CD4-positive, alpha-beta T cell treated with Interleukin-6 at 100 ng/mL for 8 hours (primary cell): ENCODE results near the gene SLC13A4.
A peak's percentile ranks its signal among the peaks of the same experiment; 100 is the strongest.
"Not testable (repeated sequence)": the region's sequence is repeated elsewhere in the genome, so short reads cannot be mapped to it uniquely, and the experiment has no call there.

Source experiments
- DNase-seq: peaks from one replicate; pipeline ENCODE4 v3.0.0-alpha.2; 2020; ENCODE audit warnings: mixed read lengths, low spot score

Gene SLC13A4

DNA sequence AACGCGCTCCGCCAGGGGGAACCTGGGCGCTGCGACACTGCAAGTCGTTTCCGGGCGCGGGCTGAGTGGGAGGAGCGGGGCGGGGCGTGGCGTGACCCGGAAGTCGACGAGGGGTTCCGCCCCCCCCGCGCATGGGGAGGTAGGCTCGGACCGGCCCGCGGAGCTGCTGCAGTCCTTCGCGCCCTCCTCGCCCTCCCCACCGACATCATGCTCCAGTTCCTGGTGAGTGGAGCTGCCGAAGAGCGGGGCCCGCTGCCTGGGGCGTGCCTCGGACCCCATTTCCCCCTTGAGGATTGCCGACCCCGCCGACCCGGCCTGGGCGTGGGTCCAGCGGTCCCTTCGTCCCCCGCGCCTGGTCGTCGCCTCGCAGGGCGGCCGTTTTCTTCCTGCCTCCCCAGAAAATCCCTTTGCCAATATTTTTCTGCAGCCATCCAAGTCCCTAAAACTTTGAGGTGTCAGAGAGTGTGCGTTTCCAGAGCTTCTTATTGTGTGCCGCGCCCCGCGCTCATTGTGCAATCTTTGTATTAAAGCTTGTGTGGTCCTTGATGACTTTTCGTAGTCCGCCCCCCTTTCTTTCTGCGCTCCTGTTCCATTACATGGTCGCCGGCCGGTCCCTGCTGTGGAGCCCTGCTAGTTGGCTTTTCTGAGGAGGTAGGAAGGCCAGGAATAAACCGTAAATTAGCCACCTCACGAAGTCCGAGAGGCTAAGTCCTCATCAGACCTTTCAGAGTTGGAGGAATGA is 65.4 kb downstream of the SLC13A4 start, which contains the start of gene STMP1:
Gene STMP1 (plus strand): TSS at position 142 of the 742 bp plus-strand sequence.
- DNase-seq = peak; percentile 94

DNA sequence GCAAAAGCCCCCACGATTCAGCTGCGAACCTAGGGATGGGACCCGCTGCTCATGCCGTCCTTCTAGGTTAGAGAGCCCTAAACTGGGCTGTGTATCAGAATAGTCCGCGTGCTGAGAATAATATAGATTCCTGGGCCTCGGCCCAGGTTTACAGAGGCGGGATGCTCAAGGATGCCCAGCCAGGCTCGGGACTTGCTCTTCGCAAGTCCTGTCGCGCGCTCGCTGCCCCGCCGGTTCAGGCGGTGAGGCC is 65.9 kb downstream of the SLC13A4 start:
- DNase-seq = no peak

DNA sequence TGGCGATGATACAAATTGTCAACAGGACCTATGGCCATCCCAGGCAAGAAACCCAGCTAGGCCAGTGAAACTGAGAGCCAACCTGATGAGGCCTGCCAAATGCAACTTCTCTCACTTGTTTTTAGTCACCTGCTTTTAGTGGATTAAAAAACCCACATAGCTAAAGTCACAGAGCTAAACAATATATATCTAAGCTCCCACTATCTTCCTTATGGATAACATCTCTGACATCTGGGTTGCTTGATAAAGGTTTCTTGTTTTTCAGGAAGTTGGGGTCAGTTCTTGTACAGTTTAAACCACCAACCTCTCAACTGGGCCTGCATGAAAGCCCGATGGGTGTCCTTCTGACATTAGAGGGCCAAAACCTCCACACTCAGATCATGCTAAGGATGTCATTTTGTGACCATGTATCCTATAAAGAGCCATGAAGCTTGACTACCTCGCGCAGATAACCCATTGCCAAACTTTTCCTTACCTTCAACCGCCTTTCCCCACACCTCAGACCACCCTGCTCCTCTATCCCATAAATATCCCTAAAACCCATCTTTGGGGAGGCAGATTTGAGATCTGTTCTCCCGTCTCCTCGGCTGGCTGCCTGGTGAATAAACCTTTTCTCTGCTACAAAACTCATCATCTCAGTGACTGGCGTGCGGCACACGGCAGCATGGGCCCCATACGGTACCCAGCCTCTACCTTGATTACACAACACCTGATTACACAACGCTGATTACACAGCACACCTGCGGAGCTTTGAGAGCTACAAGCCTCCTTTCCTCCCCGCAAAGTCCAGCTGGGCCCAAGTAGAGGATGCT is 66.5 kb downstream of the SLC13A4 start:
- no peak for DNase-seq

DNA sequence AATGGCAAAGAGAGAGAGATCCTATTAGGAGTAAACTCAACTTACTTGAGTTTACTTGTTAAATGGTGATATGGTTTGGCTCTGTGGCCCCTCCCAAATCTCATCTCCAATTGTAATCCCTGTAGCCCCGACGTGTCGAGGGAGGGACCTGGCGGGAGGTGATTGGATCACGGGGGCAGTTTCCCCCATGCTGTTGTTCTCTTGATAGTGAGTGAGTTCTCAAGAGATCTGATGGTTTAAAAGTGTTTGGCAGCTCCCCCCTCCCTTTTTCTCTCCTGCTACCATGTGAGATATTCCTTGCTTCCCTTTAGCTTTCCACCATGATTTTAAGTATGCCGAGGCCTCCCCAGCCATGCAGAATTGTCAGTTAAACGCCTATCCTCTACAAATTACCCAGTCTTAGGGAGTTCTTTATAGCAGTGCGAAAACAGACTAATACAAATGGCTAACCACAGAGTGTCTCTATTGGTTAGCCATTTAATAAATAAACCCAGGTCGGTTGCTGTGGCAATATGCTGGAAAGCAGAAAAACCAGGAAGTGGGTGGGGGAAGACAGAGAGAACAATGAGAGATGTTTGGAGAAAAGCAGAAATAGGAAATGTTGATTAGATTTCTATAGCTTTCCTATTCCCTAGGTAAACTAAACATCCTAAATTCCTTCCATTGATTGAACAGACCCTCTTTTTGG is 68.7 kb downstream of the SLC13A4 start:
- DNase-seq = no peak

DNA sequence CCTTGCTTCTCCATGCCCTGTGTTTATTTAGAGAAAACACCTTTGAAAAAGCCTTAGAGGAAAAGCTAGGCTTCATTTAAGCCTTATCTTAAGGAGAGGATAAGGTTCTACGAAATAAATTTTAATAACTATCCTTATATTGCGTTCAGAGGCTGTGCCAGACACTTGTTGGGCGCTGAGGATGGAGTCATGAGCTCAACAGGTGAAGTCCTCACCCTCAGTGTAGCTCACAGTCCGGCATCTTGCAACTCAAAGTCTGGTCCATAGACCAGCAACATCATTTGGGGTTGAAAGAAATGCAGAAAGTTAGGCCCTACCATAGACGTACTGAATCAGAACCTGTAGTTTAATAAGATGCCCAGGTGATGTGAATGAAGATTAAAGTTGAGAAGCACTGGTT is 69.4 kb downstream of the SLC13A4 start:
- DNase-seq = no peak

DNA sequence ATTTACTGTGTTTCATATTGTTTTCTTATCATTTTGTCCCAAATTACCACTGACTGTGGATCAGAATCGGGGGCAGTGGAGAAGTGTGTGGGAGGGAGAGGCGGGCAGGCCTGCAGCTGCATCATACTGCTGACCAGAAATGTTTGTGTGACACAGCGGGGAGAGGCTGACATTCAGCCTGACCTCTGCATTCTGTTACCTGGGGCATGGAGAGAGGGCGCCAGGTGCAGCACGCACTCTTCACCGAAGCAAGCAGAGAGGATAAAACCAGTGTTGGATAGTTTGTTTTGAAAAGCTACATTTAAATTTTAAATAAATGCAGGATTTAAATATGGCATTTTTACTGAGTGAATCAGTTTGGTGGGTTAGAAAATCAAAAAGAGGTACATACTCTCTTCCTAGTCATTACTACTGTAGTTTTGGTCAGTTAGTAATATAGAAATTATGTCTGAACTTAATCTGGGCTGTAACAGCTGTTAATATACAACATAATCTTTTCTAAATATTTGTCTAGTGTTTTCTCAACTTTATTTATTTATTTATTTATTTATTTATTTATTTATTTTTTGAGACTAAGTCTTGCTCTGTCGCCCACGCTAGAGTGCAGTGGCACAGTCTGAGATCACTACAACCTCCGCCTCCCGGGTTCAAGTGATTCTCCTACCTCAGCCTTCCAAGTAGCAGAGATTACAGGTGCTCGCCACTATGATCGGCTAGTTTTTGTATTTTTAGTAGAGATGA is 74.5 kb downstream of the SLC13A4 start:
- DNase-seq = no peak

DNA sequence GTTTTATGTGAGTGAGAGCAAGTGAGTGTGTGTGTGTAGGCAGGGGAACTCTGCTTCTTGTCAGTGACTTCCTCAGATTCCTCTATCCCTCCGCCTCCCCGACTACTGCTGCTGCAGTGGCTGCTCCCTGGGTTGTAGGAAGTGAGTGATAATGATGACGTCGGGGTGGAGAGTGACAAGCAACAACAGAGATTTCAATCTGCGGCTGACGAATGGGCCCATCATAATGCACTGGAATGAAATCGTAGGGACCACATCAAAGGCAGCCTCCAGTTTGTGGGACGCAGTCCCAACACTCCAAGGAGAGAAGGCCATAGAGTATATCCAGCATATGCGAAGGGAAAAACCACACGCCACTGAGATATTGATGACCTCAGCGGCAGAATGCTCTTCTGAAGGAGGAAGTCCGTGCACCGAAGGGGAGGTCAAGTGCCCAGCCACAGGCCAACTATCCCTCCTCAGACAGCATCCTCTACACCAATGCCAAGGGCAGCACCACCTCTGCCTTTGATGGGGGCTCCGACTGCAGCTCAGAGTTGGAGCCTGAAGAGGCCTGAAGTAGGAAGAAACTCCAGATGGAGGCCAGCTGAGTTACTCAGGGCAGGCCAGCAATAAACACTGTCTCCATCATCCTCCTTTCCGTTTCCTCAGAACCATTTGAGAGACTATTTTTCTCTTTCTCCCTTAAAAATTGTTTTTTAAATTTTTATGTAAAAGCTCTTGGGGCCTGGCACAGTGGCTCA is 77.0 kb downstream of the SLC13A4 start:
- no peak for DNase-seq

DNA sequence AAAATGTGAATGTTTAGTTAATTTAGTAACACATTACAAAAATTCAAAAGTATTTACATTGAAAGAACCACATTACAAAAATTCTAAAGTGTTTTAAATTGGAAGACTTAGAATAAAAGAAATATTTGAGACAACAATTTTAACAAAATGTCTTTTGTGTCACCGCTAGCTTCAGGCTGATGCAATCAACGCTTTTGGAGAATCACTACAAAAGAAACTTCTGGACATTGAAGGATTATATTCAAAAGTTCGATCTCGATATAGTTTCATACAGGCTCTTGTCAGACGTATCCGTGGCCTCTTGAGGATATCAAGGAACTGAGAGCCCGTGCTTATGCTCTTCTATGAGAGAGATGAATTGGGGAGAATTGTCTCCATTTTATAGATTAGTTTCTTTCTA is 79.8 kb downstream of the SLC13A4 start:
- no peak for DNase-seq

DNA sequence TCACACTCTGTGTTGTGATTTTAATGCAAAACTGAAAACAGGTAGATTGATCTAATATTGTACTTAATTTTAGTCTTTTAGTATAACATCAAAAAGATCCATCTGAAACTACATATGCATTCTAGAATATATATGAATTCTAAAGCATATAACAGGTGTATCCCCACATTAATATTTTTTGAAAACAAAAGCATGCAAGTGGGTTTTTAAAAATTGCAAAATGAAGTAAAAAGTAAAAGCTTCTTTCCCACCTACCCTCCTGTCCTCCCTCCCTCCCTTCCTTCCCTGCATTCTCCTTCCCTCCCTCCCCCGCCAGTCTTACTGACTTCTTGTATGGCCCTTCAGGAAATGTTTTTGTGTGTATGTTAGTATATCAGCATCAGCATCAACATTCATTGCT is 80.2 kb downstream of the SLC13A4 start:
- no peak for DNase-seq

DNA sequence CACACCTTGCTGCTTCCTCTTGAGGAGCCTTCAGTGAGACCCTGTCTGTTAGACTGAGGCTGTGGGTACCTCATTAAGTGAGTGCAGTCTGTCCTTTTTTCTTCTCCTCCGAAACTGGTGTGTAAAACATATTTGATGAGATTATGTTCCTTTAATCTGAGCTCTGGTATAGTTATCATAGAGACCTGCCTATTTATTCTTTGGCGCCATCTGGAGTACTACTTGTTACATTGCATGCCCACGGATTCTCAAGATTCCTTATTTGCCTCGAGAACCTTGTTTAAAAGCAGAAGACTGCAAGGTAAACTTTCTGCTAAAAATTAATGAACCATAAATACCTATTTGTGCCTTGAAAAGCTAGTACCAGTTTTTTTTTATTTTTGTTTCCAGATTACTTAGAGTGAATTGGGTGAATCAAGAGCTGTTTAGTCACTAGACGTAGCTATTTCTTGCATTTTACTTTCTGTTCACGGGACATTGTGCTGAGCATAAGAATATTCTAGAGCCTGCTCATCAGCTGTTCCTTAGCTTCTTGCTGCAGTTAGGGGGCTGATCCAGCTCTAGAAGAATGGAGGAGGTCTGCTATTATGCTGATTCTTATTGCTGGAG is 82.6 kb downstream of the SLC13A4 start:
- peak; percentile 24 for DNase-seq

DNA sequence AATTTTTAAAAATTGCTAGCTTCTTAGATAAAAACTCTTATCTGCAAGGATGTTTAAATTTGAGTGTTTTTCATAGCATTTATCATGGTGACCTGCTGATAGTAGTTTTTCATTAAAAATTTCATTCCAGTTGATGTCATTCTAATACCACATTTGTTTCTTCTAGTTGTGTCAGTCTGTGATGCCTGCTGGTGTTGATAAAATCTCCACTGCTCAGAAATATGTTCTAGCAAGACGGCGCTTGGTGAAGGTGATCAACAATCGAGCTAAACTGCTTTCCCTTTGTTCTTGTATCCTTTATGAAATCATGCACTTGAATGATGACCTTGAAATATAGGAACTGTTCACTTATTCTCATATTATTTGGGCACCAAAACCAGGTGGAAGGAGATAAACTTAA is 83.3 kb downstream of the SLC13A4 start:
- no peak for DNase-seq

DNA sequence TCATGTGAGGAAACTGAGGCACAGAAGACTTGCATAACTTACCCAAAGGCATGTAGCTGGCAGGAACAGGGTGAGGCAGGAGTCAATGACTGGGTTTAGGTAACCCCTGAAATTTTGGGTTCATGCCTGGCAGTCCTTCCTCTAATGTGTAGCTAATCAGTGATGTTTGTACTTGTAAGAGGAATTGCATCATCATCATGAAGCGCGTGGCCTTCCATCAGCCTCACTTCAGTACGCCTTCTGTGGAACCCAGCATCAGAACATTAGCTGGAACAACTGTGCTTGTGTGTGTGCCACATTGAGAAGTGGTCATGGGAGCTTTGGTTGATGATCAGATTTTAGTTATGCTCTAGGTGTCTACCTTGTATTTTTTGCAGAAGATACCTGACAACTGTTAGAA is 83.8 kb downstream of the SLC13A4 start:
- no peak for DNase-seq

DNA sequence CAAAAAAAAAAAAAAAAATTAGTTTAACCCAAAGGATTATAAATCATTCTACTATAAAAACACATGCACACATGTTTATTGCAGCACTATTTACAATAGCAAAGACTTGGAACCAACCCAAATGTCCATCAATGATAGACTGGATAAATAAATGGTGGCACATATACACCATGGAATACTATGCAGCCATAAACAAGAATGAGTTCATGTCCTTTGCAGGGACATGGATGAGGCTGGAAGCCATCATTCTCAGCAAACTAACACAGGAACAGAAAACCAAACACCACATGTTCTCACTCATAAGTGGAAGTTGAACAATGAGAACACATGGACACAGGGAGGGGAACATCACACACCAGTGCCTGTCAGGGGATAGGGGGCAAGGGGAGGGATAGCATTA is 88.3 kb downstream of the SLC13A4 start:
- DNase-seq = not testable (repeated sequence)

DNA sequence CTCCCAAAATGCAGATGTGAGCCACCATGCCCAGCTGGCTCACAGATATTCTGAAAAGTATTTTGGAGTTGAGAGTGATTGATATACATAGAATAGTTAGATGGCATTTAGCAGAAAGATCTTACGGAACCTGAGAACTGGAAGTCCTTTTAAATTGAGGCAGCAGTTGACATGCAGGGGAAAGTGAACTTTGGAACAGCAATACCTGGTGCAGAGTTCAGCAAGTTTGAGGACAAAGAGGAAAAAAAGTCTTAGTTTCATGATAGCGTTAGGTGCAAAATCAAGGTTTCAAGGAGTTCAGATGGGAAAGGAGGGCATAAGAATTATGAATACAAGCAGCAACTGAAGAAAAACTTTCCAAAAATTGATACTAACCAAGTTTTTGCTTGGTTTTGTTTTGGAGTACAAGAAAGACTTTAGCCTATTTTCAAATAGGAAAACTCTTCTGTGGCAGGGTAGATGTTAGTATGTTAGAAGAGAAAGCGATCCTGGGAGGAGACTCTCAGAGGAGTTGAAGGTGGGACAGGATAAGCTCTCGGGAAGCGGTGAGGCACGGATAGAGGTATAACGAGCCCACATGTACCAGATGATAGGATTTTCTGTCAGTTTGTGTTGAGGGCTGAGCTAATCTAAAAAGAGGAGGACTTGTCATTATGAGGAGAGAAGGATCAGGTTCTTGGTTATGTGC is 93.7 kb downstream of the SLC13A4 start:
- no peak for DNase-seq
